ENCODE results near the gene SLC9A5.

DNA sequence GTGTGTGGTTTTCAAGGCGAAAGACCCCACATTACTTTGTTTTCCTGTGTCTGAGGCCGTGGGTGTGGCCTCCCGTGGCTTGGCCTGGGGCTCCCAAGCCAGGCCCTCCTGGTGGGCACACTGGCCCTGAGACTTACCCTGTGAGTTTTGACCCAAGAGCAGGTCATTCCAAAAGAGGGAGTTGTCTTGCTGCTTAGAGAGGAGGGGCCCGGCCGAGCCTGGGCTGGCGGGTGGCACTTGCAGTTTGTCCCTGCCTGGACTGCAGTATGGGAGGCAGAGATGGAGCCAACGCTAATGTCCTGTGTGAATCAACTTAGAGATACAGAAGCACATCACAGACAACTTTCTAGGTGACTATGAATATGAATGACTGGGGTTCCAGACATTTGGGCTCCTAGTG is 53.3 kb downstream of the SLC9A5 start:
- no peak for TF ChIP-seq LARP7 (IDR thresholded peaks at IDR 0.05)
- no peak for TF ChIP-seq NRF1 (conservative IDR thresholded peaks at IDR 0.05; ENCODE audit: low read depth, low read length)
- no peak for TF ChIP-seq TARDBP (IDR thresholded peaks at IDR 0.05; ENCODE audit: borderline replicate concordance)
